ENCODE results near the gene GADD45G. TPM values are rescaled to one million over a fixed set of nuclear protein-coding genes. Genes with fewer than 3 reads are reported as not detected.

The GADD45G gene
- total RNA-seq, 1 experiment from 2014 or later, result 0.92 TPM

- DNase-seq (ENCODE audit: low read depth), result no peak
Observed at GRCh38 chr9:89648247-89649000, 43.6 kb downstream of the GADD45G start.

GRCh38 chr9:89649039-89649691 lies 44.4 kb downstream of the GADD45G start:
- DNase-seq (ENCODE audit: low read depth), result no peak

GRCh38 chr9:89654025-89654662 lies 49.3 kb downstream of the GADD45G start:
- DNase-seq (ENCODE audit: low read depth), result no peak

GRCh38 chr9:89655056-89655989 lies 50.5 kb downstream of the GADD45G start:
- no peak for DNase-seq (ENCODE audit: low read depth)

Other genes with a start within 250 kb of the GADD45G start
- gene SEMA4D, start 106.9 kb upstream of the GADD45G start, total RNA-seq (2014; rRNA removed), result 0.06 TPM in 1 of 2 replicates, not detected in the other